Measurements from ENCODE around the gene PPP2R2B.

Gene PPP2R2B

GRCh38 chr5:146778795-146779194 is 99.8 kb downstream of the PPP2R2B start:
- DNase-seq = no peak

- DNase-seq = no peak
Observed at GRCh38 chr5:146778261-146778660, 100.3 kb downstream of the PPP2R2B start.

GRCh38 chr5:146772881-146773466 is 105.6 kb downstream of the PPP2R2B start:
- DNase-seq = no peak

GRCh38 chr5:146770980-146771379 is 107.6 kb downstream of the PPP2R2B start:
- no peak for DNase-seq

- no peak for DNase-seq
Observed at GRCh38 chr5:146770546-146770945, 108.0 kb downstream of the PPP2R2B start.

GRCh38 chr5:146767534-146767933 is 111.0 kb downstream of the PPP2R2B start:
- DNase-seq = no peak

- no peak for DNase-seq
Observed at GRCh38 chr5:146766013-146766412, 112.5 kb downstream of the PPP2R2B start.

GRCh38 chr5:146765089-146765832 is 113.3 kb downstream of the PPP2R2B start:
- no peak for DNase-seq

GRCh38 chr5:146762830-146763229 is 115.7 kb downstream of the PPP2R2B start:
- DNase-seq = no peak

- no peak for DNase-seq
Observed at GRCh38 chr5:146761811-146762210, 116.7 kb downstream of the PPP2R2B start.

- DNase-seq = no peak
Observed at GRCh38 chr5:146758938-146759337, 119.6 kb downstream of the PPP2R2B start.

- no peak for DNase-seq
Observed at GRCh38 chr5:146758076-146758475, 120.5 kb downstream of the PPP2R2B start.

GRCh38 chr5:146756546-146756945 is 122.0 kb downstream of the PPP2R2B start:
- no peak for DNase-seq

GRCh38 chr5:146755793-146756192 is 122.8 kb downstream of the PPP2R2B start:
- no peak for DNase-seq

GRCh38 chr5:146754621-146755020 is 123.9 kb downstream of the PPP2R2B start:
- no peak for DNase-seq

- DNase-seq = no peak
Observed at GRCh38 chr5:146753641-146754040, 124.9 kb downstream of the PPP2R2B start.

- no peak for DNase-seq
Observed at GRCh38 chr5:146751781-146752401, 126.7 kb downstream of the PPP2R2B start.

GRCh38 chr5:146751054-146751453 is 127.5 kb downstream of the PPP2R2B start:
- no peak for DNase-seq

- no peak for DNase-seq
Observed at GRCh38 chr5:146748533-146748932, 130.0 kb downstream of the PPP2R2B start.

- DNase-seq = peak; percentile 40
Observed at GRCh38 chr5:146745931-146746577, 132.5 kb downstream of the PPP2R2B start.

- no peak for DNase-seq
Observed at GRCh38 chr5:146744068-146744745, 134.3 kb downstream of the PPP2R2B start.

GRCh38 chr5:146734936-146735577 is 143.5 kb downstream of the PPP2R2B start:
- no peak for DNase-seq

- DNase-seq = no peak
Observed at GRCh38 chr5:146732962-146733361, 145.6 kb downstream of the PPP2R2B start.
